ENCODE results near the gene KCNS1.

DNA sequence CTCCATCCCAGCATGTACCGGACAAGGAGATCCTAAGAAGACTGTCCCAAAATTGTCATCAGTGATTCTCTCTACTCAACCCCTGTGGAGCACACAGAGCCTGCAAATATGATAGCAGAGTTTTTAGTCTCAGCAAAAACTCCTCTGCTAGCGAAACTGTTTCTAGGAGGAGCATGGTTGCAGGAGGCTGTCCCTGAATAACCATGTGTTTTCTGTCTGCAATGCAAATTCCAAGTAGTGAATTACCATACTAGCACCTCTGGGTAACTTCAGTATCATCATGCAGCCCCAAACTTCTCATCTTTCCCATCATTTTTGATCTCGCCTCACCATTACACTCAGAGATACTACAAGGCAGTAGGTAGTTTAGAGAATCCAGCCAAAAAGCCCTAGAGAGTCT lies 48.1 kb upstream of the KCNS1 start:
- TF ChIP-seq EZH2 (IDR thresholded peaks at IDR 0.05; ENCODE audit: insufficient read depth, low read length), result no peak
- TF ChIP-seq, protein P1, sequence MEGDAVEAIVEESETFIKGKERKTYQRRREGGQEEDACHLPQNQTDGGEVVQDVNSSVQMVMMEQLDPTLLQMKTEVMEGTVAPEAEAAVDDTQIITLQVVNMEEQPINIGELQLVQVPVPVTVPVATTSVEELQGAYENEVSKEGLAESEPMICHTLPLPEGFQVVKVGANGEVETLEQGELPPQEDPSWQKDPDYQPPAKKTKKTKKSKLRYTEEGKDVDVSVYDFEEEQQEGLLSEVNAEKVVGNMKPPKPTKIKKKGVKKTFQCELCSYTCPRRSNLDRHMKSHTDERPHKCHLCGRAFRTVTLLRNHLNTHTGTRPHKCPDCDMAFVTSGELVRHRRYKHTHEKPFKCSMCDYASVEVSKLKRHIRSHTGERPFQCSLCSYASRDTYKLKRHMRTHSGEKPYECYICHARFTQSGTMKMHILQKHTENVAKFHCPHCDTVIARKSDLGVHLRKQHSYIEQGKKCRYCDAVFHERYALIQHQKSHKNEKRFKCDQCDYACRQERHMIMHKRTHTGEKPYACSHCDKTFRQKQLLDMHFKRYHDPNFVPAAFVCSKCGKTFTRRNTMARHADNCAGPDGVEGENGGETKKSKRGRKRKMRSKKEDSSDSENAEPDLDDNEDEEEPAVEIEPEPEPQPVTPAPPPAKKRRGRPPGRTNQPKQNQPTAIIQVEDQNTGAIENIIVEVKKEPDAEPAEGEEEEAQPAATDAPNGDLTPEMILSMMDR (IDR thresholded peaks at IDR 0.05; ENCODE audit: insufficient read depth, low read depth, low read length), result no peak
